GM21515 (cell line): ENCODE results near the gene ACVRL1.

ENCODE experiments used
- ATAC-seq: cut with Tn5 transposase; IDR thresholded peaks from one replicate; pipeline ENCODE4 v1.9.1; 2021; ENCODE audit not compliant: unreplicated experiment

Gene ACVRL1

DNA sequence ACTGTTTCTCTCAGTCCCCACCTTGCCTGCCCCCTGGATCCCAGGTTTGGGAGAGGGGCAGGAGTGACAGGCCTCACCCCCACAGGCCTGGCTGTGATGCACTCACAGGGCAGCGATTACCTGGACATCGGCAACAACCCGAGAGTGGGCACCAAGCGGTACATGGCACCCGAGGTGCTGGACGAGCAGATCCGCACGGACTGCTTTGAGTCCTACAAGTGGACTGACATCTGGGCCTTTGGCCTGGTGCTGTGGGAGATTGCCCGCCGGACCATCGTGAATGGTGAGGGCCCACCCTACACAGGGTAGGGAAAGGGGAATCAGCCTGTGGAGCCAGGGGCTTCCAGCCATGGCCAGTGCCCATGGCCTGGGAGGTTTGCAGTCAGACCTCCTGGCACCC, 8.6 kb downstream of the ACVRL1 start:
- no peak for ATAC-seq

DNA sequence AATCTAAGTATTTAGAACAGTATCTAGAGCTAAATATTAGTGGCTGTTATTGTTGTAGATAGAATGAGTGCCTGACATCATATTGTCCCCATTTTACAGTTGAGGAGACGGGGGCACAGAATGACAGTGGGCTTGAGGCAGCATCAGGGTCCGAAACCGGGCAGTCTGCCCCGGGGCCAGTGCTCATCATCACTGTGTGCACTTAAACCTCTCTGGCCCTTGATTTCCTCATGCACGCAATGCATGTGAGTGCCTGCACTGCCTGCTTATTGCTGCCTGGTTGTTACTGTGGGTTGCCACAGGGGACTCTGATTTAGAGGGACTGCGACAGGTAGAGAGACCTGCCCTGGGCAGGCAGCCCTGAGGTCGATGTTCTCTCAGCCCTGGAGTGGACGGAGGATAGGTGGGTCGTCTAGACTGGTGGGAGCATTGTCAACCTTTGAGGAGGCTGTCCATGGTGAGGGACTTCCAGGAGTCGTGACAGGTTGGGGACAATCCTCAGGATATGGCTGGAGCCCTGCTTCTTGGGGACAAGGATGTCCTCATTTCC, 9.8 kb downstream of the ACVRL1 start:
- no peak for ATAC-seq

DNA sequence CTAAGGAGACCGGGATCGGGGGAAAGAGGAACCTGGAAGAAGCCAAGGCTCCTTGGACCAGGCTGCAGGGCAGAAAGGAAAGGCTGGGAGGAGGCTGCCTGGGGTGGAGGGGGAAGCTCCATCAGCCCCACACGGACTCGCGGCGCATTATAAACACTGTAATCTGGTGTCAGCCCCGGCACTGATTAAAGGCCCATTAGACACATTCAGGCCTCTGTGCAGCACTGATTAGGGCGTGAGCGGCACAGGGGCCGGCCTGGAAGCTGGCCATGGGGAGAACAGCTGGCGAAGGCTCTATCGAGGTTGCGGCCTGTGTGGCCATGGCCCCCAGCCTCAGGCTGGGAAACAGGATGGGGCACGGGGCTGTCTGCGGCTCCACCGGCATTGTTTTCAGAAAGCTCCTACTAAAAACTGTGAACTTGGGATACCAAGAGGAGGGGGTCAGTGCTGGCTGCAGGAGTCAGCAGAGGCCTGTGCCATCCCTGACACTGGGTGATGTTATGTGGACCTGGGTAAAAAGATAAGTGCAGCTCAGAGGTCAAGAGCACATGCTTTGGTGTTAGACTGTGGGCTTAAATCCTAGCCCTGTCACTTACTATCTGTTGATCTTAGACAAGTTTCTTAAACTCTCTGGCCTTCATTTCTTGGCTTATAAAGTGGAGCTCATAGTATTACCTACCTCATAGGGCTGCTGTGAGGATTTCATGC, 10.6 kb downstream of the ACVRL1 start:
- ATAC-seq = no peak

DNA sequence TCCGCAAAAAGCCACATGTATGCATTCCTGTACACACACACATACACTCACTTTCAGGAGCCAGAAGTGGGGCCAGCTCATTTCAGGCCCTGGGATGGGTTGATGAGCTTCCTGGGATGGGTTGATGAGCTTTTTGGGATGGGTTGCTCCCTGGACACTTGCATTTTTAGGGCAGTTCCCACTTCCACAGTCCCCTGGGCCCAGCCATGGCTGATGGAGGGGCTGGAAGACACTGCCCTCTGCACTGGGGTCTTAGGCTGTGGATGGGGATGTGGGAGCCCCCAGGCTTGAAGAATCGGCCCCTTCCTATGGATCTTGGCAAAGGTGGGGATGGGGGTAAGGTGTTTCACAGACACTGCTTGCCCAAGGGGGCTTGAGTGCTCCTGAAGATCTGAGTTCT, 12.7 kb downstream of the ACVRL1 start:
- ATAC-seq = no peak

DNA sequence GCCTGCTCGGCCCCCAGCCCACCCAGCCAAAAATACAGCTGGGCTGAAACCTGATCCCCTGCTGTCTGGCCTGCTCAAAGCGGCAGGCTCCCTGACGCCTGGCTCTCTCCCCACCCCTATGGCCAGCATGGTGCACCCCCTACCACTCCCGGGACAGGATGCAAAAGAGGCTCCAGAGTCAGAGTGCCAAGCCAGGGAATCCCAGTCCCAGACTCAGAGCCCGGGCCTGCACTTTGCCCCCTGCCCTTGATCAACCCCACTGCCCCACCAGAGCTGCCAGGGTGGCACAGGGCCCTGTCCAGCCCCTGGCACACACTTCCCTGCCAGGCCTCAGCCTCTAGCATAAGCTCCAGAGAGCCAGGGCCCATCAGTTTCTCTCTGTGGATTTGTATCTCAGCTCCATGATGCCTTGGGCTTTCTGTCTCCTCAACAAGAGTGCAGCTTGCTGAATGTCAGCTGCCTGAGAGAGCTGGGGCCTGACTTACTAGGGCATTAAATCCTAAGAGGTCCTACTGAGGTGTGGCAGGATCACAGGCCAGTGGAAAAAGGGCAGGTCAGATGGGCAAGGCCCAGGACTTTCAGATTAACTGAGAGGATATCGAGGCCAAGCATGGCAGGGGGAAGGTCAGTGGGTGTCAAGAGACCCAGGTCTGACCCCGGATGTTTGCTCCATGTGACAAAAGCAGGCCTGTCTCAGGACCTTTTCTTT, 13.9 kb downstream of the ACVRL1 start:
- ATAC-seq = no peak

DNA sequence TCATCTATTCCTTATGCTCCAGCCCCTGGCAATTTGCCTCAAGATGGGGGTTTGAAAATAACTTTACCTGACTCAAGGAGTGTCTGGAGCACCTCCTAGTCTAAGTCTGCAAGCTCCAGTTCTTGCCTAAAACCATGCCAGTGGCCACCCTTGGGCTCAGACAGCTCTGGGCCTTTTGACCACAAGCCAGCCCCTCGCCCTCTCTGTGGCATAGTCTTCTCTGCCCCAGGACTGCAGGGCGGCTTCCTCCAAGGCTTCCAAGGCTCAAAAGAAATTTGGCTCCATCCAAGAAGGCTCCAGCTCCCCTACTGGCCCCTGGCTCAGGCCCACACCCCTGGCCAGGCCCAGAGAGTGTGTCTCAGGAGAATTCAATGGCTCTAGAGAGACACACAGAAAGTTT, 14.8 kb downstream of the ACVRL1 start:
- no peak for ATAC-seq

DNA sequence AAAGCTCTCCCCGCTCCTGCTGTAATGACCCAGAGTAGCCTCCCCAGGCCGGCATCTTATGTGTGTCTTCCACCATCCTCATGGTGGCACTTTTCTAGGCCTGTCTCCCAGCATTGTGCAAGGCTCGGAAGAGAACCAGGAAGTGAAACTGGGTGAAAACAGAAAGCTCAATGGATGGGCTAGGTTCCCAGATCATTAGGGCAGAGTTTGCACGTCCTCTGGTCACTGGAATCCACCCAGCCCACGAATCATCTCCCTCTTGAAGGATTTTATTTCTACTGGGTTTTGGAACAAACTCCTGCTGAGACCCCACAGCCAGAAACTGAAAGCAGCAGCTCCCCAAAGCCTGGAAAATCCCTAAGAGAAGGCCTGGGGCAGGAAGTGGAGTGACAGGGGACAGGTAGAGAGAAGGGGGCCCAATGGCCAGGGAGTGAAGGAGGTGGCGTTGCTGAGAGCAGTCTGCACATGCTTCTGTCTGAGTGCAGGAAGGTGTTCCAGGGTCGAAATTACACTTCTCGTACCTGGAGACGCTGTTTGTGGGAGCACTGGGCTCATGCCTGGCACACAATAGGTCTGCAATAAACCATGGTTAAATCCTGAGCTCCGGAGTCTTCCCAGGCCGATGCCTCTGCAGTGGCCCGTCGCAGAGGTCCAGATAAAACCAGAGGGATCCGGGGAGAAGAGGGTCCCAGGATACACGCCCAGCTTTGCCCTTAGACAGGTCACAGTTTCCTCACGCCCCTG, 15.6 kb downstream of the ACVRL1 start:
- no peak for ATAC-seq

DNA sequence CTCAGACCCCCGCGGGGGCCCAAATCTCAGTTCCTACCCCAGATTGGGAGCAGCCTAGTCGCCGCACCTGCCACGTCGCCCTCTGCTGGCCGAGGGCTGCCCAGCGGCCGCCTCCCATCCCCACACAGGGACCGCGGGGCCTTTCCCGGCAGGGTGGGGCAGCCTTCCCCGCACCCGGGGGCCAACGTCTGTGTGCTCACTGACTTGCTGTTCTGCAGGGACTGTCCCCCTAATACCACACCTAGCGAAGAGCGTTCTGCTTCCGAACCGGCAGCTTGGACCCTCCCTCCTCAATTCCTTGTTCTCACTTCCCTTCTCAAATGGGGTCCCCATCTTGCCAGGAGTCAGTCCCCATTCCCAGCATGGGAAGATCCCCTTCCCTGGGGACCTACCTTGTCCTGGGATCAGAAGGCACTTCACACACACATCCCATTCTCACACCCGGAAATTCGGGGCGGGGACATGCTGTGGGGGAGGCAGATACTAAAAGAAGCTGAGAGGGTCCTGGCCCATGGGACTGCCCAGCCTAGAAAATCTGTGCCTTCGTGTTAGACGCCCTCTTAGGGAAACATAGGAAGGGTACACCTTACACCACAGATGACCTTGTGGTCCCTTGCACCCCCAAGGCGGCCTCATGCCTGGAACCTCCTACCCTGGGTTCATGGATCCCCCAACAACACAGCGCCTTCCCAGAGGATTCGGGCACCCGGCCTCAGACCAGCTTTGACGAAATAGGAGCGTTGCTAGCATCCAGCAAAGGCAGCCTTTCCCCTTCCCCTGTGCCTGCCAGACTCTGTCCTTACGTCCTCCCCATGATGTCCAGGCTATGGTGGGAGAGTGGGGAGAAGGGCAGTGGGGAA, 16.4 kb downstream of the ACVRL1 start:
- ATAC-seq = no peak

DNA sequence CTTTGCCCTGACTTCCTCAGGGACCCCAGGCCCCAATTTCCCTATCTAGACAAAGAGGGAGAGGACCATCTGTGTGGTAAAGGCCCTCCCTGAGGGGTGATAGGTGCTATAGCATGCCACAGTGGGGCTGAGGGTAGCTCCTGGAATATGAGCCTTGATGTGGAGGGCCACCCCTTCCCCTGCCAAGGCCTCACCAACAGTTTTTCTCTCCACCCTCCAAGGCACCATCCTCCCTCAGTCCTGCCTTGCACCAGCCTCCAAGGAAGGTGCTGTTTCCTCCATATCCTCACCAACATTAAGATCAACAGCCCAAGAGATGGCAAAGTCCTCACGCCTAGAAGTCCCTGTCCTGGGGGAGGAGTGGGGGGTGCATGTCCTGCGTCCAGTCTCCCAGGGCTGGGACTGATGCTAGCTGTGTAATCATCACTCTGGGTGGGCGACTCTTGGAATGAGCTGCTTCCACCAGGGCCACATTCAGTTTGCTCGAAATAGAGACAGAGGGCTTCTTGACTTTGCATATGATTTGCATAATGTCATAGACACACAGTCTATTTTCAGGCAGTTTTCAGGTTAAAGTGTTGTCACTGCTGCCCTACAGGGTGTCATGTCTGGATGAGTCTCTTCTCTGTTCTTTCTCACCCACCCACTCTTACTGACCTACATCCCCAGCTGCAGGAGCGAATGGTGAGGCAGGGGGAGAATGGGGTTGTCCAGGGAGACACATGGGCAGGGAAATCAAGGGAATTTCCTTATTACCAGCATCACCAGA, 17.4 kb downstream of the ACVRL1 start:
- no peak for ATAC-seq

DNA sequence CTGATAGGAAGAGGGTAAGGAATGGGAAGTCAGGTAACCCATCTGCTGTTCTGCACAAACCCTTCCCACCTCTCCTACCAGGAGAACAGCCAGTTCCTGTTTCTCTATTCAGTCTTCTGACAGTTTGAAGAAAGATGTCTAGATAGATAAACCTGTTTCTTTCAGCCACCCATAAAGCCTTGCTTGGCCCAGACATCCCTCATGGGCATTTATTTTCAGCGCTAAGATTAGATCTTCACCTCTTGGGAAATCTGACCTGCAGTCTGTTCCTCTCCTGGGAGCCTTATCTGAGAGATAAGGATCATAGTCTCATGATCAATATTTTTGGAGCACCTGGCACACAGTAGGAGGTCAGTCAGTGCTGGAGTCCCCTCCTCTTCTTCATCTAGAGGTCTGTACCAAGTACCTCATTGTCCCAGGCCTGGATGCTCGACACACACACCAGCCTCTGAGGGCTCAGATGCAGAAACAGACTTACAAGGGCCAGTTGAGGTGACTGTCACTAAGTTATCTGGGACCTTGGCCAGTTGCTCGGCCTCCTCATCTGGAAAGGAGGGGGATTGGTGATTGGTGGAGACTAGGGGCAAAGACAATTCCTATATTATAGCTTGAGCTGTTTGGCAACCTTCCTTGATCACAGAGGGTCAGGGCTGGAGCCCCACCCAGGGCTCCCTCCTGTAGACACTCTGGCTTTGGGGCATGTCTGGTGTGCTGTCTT, 18.2 kb downstream of the ACVRL1 start:
- ATAC-seq = no peak

DNA sequence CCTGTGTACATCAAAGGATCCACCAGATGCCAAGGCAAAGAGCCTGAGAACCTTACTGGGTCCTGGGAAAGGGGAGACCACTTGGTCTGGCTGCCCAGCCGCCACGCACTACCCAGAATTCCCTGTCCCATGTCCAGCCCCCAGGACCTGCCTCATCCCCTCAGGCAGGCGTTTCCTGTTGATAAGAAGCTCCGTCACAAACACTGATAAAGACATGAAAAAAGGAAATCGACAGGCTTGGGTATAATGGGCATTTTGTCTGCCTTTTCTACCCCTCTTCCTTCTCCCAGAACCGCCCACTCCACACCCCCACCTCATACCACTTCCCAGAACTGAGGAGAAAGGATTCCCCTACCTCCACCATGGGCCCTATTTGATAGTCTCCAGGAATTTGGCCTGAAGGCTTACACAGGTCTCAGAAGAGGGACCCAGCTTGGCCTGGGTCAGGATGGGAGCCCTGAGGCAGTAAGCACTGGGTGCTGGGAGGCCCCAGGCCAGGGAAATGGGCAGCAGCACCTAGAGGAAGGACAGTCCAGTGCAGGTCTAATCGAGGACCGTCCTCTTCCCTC, 18.8 kb downstream of the ACVRL1 start:
- no peak for ATAC-seq

DNA sequence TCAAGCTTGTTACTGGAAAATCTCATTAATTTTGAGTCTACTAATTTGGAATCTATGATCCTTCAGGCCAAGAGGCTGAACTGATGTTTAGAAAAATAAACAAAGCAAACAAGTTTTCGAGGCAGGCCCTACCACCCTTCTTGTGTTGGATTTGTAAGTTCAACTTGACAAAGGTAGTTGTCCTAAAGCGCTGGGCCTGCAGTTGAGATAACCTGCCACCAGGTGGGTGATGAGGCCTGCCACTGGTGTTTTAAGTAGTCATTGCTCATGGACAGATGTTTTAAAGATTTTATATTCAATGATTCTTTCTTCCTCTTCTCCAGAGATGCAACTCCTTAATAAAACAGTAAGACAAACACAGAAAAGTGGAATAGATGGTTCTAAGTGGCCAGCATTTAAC, 19.4 kb downstream of the ACVRL1 start:
- no peak for ATAC-seq

DNA sequence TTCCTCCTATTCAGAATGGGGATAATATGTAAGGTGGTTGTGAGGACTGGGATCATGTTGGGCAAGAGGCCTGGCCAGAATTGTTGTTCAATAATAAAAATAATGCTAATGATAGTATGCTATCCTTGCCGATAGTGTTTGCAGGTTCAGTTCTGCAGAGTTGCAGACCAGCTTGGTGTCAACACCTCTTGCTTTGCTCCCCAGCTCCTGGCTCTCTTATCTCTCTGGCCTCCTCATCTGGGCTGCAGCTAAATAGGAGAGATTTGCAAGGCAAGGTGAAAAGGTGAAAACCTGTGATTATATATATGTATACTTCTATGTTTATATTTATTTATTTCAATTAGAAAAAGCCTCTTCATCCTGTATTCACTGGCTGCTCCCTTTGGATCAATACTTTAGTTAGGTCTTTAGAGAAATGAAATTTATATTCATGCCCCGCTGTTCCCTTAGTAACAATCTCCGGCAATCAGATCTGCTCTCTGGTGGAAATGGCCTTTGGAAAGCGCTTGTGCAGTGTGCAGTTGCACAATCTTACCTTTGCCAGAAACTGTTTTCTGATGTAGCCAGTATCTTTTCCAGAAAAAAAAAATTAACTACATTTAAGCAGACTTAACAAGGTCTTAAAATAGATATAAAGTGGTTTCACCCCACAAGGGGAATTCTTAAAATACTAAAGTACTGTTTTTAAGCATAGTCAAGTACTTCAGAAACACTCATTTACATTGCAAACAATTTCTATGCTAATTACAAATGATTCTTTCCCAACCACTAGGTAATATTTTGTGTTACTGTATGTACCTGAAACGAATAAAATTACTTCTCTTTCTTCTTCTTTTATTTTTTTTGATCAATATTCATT, 25.1 kb downstream of the ACVRL1 start:
- no peak for ATAC-seq

DNA sequence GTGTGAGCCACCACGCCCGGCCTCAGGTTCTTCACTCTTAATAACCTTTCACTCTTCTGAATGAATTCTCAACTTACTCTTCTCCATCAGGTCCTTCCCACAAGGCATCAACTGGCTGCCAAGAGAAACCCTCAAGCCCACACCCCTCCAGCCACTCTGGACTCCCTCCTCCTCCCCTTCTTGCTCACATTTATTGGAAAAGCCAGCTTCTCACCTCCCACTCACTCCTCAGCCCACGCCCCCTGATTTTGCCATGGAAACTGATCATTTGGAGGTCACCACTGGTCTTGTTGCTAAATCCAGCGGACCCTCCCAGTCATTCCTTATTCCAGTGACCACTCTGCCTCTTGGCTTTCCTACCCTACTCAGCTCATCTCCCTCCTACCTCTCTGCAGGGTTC, 26.8 kb downstream of the ACVRL1 start:
- ATAC-seq = no peak

DNA sequence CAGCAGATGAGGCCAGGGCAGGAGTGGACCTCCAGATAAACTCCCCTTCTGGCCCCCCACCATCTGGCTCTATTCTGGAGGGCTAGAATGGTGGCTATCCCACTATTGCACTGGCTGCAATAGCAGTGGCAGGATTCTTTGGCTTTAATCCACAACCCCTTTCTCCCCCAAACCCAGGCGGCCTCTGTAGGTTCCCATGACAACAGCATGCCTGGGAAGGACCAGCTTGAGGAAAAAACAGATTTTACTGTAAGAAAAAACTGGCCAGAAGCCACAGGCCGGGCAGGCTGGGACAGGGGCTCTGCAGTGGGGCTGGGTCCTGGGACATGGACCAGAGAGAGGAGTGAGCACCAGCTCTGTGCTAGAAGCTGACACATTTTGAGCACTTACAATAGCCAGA, 30.6 kb downstream of the ACVRL1 start:
- no peak for ATAC-seq

DNA sequence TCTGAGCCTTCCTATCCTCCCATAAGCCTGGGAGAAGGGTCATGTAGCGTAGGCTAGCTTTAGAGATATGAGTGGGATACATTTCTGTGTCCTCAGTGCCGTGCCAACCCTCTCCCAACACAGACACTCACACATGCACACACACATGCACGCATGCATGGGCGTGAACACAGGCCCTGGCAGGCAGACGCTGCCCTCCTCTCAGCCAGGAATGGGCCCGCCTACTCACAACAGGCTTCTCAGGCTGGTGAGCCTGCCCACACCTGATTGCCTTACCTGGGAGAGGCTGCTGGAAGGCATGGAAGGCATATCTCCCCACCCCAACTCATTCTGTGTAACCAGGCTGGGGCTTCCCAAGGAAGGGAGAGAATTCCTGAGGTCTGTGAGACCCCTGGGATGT, 31.4 kb downstream of the ACVRL1 start:
- no peak for ATAC-seq

DNA sequence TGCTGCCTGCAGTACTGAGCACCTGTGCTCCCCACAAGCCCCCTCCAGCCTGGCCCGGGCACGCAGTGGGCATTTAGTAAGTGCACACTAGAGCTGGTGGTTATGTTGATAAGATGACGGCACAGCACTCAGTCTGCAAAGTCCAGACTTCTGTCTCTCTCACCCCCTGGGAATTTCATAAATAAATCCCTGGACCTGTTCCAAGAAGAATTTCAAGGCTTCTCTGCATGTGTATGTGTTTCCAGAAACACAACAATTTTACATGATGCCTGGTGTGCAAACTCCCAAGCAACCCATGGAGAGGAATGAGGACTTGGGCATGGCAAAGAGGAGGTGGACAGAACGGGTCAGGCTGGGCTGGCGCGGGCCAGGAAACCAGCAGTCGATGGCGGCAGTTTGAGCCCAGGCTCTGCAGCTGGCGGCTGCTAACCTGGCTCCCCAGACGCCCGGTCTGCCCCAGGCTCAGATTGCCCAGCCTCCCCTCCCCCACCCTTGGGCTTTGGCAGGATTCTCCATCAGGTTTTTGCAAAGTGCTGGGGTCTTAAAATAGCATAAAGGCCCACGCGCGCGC, 33.8 kb downstream of the ACVRL1 start:
- ATAC-seq = no peak

DNA sequence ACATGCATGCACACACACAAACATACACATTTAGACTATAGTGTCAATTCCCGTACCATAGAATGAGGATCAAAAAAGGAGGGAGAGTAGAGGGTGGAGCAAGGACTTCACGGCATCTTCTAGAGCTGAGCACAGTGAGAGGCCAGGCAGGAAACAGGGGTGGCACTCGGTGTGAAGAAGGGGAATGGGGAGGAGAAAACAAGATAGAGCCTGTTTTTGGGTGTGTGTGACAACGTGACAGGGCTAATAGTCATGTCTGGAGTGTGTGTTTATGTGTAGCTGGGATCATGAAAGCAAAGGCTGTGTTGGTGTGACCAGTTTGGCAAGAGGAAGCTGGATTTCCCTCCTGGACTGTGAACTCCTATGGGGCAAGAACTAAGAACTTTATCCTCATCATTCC, 34.3 kb downstream of the ACVRL1 start:
- ATAC-seq = no peak
